ENCODE data around the gene ZCCHC7. TPM values are rescaled to one million over a fixed set of nuclear protein-coding genes. Genes with fewer than 3 reads are reported as not detected.

ZCCHC7 gene
- polyA plus RNA-seq, 1 donor from 2014 or later = 10.9 TPM

GRCh38 chr9:37127018-37127417 is 6.6 kb downstream of the ZCCHC7 start:
- no peaks in the 10 kb centered on the region for H3K36me3 ChIP-seq (ENCODE audit: insufficient read depth, low read length)
- no peaks in the 10 kb centered on the region for H3K9me2 ChIP-seq (ENCODE audit: insufficient read depth, low read length)
- H3K9me3 ChIP-seq (ENCODE audit: low read length) = no peaks in the 10 kb centered on the region
- H4K20me1 ChIP-seq (ENCODE audit: insufficient read depth) = no peaks in the 10 kb centered on the region
- no peak overlapping the region for H3K4me3 ChIP-seq (ENCODE audit: low read length)
- no peak overlapping the region for H3K9ac ChIP-seq (ENCODE audit: low read length)
- peaks cover 14% of the 10 kb centered on the region for H3K79me2 ChIP-seq (replicated peaks; ENCODE audit: insufficient read depth, low read length)
- no peak overlapping the region for H3K4me2 ChIP-seq (ENCODE audit: low read length)
- H3K27me3 ChIP-seq (ENCODE audit: insufficient read depth, low read depth, low read length) = no peaks in the 10 kb centered on the region
- no peaks in the 10 kb centered on the region for H3F3A ChIP-seq (ENCODE audit: insufficient read depth, low read length, poor library complexity, severe bottlenecking)
- no peak overlapping the region for H3K27ac ChIP-seq (ENCODE audit: low read length)
- TF ChIP-seq SMC3 (conservative IDR thresholded peaks at IDR 0.05; ENCODE audit: poor library complexity) = no peak
- TF ChIP-seq CTCF (IDR thresholded peaks at IDR 0.05; ENCODE audit: poor library complexity, severe bottlenecking) = no peak
- no peak for TF ChIP-seq EP300 (conservative IDR thresholded peaks at IDR 0.05; ENCODE audit: poor library complexity, severe bottlenecking)
- TF ChIP-seq EZH2 (IDR thresholded peaks at IDR 0.05; ENCODE audit: borderline replicate concordance, insufficient read depth, low read length, poor library complexity, severe bottlenecking) = no peak
- TF ChIP-seq POLR2AphosphoS5 (IDR thresholded peaks at IDR 0.05) = no peak
- no peak for TF ChIP-seq RAD21 (conservative IDR thresholded peaks at IDR 0.05)
- no peak for TF ChIP-seq REST (IDR thresholded peaks at IDR 0.05; ENCODE audit: borderline replicate concordance)
- no peak for TF ChIP-seq TAF1 (IDR thresholded peaks at IDR 0.05; ENCODE audit: low read depth)
- no peak for TF ChIP-seq MXI1 (conservative IDR thresholded peaks at IDR 0.05; ENCODE audit: poor library complexity, severe bottlenecking)
- H2AFZ ChIP-seq (ENCODE audit: low read depth, low read length) = no peak overlapping the region

GRCh38 chr9:37128051-37128450 is 7.7 kb downstream of the ZCCHC7 start:
- no peaks in the 10 kb centered on the region for H4K20me1 ChIP-seq (ENCODE audit: insufficient read depth)
- no peak overlapping the region for H3K4me3 ChIP-seq (ENCODE audit: low read length)
- no peaks in the 10 kb centered on the region for H3F3A ChIP-seq (ENCODE audit: insufficient read depth, low read length, poor library complexity, severe bottlenecking)
- no peaks in the 10 kb centered on the region for H3K9me2 ChIP-seq (ENCODE audit: insufficient read depth, low read length)
- H3K9me3 ChIP-seq (ENCODE audit: low read length) = no peaks in the 10 kb centered on the region
- no peak overlapping the region for H3K9ac ChIP-seq (ENCODE audit: low read length)
- no peaks in the 10 kb centered on the region for H3K36me3 ChIP-seq (ENCODE audit: insufficient read depth, low read length)
- H2AFZ ChIP-seq (ENCODE audit: low read depth, low read length) = no peak overlapping the region
- H3K4me2 ChIP-seq (ENCODE audit: low read length) = no peak overlapping the region
- H3K79me2 ChIP-seq (replicated peaks; ENCODE audit: insufficient read depth, low read length) = peaks cover 9% of the 10 kb centered on the region
- H3K27ac ChIP-seq (ENCODE audit: low read length) = no peak overlapping the region
- no peaks in the 10 kb centered on the region for H3K27me3 ChIP-seq (ENCODE audit: insufficient read depth, low read depth, low read length)
- no peak for TF ChIP-seq MXI1 (conservative IDR thresholded peaks at IDR 0.05; ENCODE audit: poor library complexity, severe bottlenecking)

- Histone ChIP-seq H3K27me3 (ENCODE audit: insufficient read depth, low read depth, low read length) (no peaks in the 10 kb centered on the region), H2AFZ (ENCODE audit: low read depth, low read length) (no peak overlapping the region), H3K27ac (ENCODE audit: low read length) (no peak overlapping the region), H3K79me2 (replicated peaks; ENCODE audit: insufficient read depth, low read length) (no peaks in the 10 kb centered on the region), H3F3A (ENCODE audit: insufficient read depth, low read length, poor library complexity, severe bottlenecking) (no peaks in the 10 kb centered on the region), H4K20me1 (ENCODE audit: insufficient read depth) (no peaks in the 10 kb centered on the region), H3K9ac (ENCODE audit: low read length) (no peak overlapping the region), H3K9me2 (ENCODE audit: insufficient read depth, low read length) (no peaks in the 10 kb centered on the region), H3K9me3 (ENCODE audit: low read length) (no peaks in the 10 kb centered on the region), H3K4me3 (ENCODE audit: low read length) (no peak overlapping the region), H3K4me2 (ENCODE audit: low read length) (no peak overlapping the region), H3K36me3 (ENCODE audit: insufficient read depth, low read length) (no peaks in the 10 kb centered on the region)
- no peak for TF ChIP-seq EP300 (conservative IDR thresholded peaks at IDR 0.05; ENCODE audit: poor library complexity, severe bottlenecking)
- no peak for TF ChIP-seq CTCF (IDR thresholded peaks at IDR 0.05; ENCODE audit: poor library complexity, severe bottlenecking)
- no peak for TF ChIP-seq REST (IDR thresholded peaks at IDR 0.05; ENCODE audit: borderline replicate concordance)
- no peak for TF ChIP-seq RAD21 (conservative IDR thresholded peaks at IDR 0.05)
- TF ChIP-seq SMC3 (conservative IDR thresholded peaks at IDR 0.05; ENCODE audit: poor library complexity) = no peak
- TF ChIP-seq MXI1 (conservative IDR thresholded peaks at IDR 0.05; ENCODE audit: poor library complexity, severe bottlenecking) = no peak
- no peak for TF ChIP-seq POLR2AphosphoS5 (IDR thresholded peaks at IDR 0.05)
- TF ChIP-seq EZH2 (IDR thresholded peaks at IDR 0.05; ENCODE audit: borderline replicate concordance, insufficient read depth, low read length, poor library complexity, severe bottlenecking) = no peak
- no peak for TF ChIP-seq TAF1 (IDR thresholded peaks at IDR 0.05; ENCODE audit: low read depth)
These were observed 13.8 kb downstream of the ZCCHC7 start for GRCh38 chr9:37134166-37134565.

All from neural cell (in vitro differentiated cells).